HG02884 (cell line): ENCODE data around the gene IL4I1.

Source experiments
- ATAC-seq: cut with Tn5 transposase; IDR thresholded peaks from one replicate; pipeline ENCODE4 v1.9.1; 2021; ENCODE audit warnings: mild to moderate bottlenecking, moderate library complexity; ENCODE audit not compliant: unreplicated experiment

Gene IL4I1

DNA sequence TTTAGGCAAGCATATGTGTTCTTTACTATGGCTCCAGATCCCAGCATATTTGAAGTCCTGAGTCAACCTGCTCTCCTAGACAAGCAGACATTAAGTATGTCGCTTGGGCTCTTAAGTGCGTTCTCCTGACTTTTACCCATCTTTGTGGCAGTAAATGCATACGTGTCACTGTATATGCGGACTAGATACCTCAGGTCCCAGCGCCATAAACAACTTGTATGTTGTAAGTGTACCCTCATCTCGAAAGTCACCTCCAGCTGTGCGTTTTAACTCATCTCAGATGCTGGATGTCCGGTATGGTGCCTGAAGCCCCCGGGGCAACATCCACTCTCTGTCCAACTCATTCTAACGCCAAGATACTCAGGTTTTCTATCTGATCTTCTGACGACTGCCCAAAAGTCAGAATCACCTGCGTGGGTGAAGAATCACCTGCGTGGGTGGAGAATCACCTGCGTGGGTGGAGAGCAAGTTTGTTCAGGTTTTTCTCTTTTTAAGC, 44.0 kb downstream of the IL4I1 start:
- ATAC-seq: no peak

DNA sequence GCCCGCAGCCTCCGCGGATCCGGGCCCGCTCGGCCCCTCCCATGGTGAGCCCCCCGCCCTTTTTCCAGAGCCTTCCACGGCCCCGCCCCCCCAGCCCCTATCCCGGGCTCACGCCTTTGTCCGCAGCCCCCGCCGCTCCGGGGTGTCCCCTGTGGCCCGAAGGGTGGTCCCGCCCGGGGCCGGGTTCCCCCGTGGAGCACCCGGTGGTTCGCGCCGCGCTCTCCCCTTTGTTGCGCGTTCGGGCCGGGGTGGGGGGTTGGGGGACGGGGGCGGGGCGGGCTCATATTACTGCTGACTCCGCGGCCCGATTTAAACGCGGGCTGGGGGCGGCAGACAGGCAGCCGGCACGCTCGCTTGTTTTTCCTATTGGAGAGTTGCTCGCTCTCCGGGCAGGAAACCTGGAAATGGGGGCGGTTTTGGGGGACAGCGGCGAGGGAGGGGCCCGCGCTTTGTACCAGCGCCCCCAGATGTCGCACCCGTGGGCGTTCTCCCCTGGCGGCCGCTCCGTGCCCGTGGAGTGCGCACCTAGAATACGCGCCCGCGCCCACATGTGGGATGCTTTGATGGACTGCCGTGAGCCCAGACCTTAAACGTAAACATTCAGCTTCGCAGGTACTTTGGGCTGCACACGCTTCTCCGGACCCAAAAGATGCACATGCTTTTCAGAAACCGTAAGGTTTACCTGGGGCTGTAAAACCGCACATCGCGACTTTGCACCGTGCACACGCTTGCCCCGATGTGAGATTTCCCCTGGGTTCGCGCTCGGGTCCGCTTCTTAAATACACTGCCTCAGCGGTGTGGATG, 45.0 kb downstream of the IL4I1 start:
- ATAC-seq: no peak

DNA sequence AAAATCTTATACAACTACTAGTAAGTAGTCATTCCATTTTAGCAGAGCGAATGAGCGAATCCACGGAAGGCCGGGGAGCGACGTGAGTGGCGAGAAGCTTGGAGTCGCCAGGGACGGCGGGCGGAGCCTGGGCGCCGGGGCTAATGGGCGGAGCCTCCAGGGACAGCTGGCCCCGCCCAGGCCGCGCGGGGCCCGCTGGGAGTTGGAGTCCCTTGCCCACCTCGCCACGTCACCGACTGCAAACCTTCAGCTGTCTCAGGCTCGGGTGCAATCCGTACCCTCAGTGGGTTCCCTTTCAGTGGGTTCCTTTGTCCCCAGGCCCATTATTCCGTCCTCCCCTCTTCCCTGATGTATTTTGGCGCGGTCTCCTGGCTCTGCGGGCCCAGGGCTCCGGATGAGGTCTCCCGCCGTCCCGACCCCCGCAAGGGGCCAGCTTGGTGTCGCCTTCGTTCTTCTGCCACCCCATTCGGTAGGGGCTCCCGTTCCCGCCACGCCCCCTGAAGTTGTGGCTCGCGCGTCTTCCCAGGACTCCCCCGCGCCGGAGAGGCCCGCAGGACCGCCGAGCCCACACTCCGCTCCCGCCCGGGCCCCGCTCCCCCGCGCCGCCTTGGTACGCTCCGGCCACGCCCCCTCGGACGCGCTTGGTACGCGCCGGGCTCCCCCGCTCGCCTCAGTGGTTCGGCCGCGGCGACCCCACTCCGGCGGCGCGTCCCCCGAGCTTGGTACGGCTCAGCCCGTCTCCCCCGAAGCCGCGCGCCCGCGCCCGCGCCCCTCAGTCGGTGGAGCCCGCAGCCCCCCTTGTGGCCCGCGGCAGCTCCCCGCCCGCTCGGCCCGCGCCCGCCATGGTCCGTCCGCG, 46.0 kb downstream of the IL4I1 start, which contains the start of gene PTOV1:
PTOV1 (plus strand) TSS at position 673 of the 856 bp plus-strand sequence.
- ATAC-seq: no peak

DNA sequence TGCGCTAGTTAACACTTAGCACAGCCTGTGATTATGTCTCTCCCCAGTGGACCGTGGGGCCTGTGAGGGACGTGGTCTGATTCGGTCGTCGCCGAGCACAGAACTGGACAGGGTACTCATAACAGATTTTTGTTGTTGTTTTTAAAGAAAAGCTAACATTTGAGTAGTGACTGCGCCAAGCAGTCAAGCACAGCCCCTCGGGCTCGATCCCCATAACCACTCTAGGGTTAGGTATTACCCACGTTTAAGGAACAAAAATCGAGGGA, 46.5 kb downstream of the IL4I1 start:
- no peak for ATAC-seq

DNA sequence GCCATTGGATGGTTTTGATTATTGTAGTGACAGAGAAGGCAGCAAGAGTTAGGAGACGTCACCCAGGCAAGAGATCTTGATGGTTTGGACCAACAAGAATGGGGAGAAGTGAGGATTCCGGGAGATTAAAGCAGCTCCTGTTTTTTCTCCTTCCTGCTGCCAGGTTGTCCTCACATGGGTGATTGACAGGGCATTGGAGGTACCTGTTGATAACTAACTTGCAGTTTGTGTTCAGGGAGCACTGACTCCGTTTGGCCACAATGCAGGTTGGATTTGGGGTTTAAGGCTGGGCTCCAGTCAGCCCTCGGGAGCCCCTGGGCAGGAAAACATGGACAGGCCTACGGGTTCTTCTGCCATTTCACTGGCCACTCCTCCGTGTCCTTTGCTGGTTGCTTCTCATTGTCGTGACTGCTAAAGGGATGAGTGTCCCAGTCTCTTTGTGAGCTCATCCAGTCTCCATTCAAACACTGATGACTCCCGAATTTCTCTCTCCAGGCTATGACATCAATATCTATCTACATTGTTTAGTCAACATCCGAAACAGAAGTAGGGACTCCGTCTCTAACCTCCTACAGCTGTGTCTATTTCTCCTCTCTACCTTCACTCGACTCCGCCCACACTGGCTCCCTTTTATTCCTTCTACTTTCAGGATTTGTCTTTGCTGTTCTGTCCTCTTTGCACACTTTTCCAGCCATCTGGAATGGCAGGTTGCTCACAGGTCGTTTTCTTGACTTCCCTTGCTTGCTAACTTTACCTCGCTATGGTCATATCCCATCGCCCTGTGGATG, 47.1 kb downstream of the IL4I1 start:
- no peak for ATAC-seq

DNA sequence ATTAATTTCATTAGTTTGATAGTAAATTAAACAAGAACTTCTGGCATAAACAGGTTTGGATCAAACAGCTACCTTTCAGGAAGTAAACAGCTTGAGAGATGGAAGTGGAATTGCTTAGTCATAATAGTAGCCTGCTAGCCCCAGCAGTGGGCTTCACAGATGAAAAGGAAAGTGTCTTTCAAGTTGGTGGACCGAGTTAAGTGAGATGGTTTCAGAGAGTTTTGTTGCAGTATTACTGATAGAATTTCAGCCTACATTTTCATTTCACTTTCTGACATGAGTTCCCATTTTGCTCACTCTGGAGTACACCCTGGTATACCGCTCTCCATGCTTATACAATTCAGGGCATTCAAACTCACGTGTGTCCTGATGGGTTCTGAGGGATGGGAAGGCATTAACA, 47.7 kb downstream of the IL4I1 start:
- no peak for ATAC-seq

DNA sequence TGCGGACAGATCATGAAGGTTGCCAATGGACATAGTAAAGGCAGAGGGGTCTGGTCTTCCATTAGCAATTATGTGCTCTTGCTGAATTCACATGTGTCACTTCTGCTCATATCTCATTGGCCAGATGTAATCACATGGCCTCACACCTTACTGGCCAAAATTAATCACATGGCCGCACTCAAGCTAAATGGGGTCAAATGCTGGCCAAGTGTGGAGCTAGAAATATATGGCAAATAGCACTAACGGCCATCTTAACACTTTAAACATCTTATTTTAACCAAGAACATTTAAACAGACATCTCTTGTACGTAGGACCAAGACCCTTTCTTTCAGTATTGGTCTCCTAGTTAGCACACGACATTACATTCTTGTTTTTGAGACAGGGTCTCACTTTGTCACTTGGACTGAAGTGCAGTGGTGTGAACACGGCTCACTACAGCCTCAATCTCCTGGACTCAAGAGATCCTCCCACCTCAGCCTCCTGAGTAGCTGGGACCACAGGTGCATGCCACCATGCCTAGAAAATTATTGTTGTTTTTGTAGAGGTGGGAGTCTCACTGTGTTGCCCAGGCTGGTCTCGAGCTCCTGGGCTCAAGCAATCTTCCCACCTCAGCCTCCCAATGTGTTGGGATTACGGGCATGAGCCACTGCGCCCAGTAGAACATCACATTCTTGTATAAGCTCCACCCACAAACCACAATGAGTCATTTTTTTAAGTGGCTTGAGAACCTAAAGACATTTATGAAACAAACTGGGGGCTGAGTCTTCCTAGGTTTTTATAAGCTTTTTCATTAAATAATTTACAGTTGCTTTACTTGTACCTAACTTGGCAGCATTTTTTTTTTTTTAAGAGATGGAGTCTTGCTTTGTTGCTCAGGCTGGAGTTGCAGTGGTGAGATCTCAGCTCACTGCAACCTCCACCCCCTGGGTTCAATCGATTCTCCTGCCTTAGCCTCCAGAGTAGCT, 48.7 kb downstream of the IL4I1 start:
- no peak for ATAC-seq

DNA sequence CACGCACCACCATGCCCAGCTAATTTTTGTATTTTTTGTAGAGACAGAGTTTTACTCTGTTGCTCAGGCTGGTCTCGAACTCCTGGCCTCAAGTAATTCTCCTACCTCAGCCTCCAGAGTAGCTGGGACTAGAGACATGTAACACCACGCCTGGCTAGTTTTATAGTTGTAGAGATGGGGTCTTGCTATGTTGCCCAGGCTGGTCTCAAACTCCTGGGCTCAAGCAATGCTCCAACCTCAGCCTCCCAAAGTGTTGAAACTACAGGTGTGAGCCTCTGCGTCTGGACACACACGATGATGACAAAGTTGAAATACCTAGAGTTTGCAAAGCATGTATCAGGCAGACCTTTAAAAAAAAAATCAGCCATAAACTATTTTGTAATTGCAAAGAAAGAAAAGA, 50.3 kb downstream of the IL4I1 start:
- ATAC-seq: no peak

DNA sequence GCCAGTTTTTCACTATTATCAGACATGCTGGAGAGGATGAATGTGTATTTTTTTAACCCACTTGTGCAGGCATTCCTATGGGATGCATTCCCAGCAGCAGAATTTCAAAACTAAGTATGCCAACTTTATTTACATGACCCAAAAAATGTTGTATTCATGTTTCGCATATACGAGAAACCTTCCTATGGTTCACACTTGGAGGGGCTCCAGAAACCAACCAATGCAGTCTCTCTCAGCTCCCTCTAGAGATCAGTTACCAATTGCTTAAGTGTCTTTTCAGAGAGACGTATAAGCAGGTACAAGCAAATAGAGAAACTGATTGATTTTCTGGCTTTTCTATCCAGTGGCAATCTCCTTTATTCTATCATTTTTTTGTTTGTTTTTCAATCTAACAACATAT, 51.3 kb downstream of the IL4I1 start:
- no peak for ATAC-seq

DNA sequence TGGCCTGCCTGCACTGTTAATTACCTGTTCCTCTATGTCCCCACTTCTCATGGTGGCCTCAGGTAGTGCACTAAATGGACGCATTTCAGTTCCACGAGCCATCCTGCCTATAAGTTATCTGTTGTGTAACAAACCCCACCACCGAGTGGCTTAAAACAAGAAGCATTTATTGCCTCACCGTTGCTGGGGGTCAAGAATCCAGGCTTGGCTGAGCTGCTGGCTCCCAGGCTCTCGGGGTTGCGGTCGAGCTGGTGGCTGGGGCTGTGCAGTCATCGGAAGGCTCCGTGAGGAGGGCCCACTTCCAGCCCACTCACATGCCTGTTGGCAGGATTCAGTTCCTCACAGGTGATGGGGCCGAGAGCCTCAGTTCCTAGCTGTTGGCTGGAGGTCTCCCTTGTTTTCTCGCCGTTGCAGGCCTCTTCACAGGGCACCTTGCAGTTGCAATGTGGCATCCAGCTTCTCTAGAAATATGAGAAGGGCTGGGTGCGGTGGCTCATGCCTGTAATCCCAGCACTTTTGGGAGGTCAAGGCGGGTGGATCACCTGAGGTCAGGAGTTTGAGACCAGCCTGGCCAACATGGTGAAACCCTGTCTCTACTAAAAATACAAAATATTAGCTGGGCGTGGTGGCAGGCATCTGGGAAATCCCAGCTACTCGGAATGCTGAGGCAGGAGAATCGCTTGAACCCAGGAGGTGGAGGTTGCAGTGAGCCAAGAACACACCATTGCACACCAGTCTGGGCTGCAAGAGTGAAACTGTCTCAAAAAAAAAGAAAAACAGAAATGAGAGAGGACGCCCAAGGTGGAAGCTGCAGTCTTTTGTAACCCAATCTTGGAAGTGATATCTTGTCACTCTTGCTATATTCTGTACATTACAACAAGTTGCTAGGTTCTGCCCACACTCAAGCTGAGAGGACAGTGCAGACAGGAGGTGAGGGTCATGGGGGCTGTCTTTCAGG, 52.3 kb downstream of the IL4I1 start:
- ATAC-seq: no peak

DNA sequence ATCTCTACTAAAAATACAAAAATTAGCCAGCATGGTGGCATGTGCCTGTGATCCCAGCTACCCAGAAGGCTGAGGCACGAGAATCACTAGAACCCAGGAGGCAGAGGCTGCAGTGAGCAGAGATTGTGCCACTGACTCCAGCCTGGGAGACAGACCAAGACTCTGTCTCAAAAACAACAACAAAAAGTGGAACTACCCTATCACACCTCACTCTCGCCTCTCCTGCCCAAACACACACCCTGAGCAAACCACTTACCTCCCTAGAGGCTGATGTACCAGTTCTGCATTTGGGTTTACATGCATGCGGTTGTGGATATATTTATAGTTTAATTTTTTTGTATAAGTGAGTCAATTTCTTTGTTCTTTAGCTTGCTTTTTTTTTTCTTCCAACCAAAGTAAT, 53.4 kb downstream of the IL4I1 start:
- no peak for ATAC-seq

DNA sequence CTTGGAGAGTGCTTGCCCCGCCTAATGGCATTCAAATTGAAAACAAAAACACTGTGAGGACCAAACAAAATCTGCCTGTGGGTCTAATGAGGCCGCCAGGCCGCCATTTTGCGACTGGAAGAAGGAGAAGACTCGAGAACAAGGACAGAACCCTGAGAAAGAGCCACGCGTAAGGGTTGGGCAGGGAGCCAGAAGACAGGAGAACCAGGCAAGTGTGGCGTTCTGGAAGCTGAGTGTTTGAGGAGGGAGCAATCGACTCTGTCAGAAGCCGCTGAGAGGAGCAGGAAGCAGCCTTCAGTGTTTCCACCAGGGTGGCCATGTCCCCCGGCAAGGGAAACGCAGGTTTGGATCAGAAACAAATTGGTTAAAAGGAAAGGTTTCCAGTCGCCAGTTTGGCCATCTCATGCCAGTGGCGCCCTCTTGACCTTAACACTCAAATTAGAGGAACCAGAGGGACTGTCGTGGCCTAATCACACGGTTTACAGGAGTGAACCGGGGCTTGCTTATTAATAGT, 55.9 kb downstream of the IL4I1 start:
- no peak for ATAC-seq

DNA sequence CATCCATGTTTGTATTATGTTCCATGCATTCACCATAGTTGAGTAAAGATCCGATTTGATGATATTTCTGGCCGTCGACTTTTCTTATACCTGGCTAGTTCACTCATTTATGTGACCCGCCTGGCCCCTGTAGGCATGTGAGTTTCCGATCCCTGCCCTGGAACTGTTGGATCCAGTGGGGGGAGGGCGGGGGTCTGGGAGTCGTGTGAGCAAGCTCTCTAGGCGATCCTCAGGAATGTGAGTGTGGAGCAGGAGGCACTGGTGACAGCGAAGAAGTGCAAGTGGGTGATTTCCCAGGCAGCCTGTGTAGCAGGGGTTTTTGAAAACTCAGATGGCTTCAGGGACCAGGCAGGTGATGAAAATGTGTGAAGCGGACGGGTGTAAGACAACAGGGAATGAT, 56.4 kb downstream of the IL4I1 start:
- ATAC-seq: no peak

DNA sequence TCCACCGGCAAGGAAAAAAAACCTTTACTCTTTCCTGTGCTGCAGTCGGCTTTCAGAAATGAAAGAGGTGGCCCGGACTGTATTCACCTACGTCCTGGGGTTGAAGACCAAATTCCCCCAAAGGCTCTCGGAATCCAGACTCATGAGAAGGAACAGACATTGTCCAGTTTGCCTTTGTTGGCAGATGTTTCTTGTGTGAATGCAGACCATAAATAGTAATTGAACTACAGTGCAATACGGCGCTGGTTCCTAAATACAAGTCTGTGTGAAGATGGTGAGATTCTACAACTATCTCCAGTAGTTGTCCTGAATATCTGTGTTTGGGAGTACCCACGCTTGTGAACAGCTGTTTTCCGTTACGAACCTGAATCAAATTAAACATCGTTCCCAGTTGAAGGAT, 57.0 kb downstream of the IL4I1 start:
- ATAC-seq: no peak
